Measurements from ENCODE around the gene PRAMEF13. TPM values are rescaled to one million over a fixed set of nuclear protein-coding genes. Genes with fewer than 3 reads are reported as not detected.
"Not testable (repeated sequence)": the region's sequence is repeated elsewhere in the genome, so short reads cannot be mapped to it uniquely, and the experiment has no call there.

PRAMEF13 gene
- not detected in 2 replicates for total RNA-seq

- not testable (repeated sequence) for DNase-seq (ENCODE audit: insufficient read length, low spot score, missing footprints); H3K79me2 ChIP-seq (ENCODE audit: insufficient read depth, low read length); H3K27me3 ChIP-seq (ENCODE audit: insufficient read depth, low read length); H3K36me3 ChIP-seq (ENCODE audit: insufficient read depth, low read length); H3K9me3 ChIP-seq (ENCODE audit: low read depth, low read length); H3K4me1 ChIP-seq (ENCODE audit: insufficient read depth, low read length); H3K27ac ChIP-seq (ENCODE audit: low read depth, low read length); H2AFZ ChIP-seq (ENCODE audit: low read length); H3K4me2 ChIP-seq (ENCODE audit: insufficient read depth, low read length); H4K20me1 ChIP-seq (ENCODE audit: insufficient read depth, low read length); H3K4me3 ChIP-seq (ENCODE audit: insufficient read depth, low read length)
Measured at GRCh38 chr1:13201309-13201708, at the start of gene PRAMEF13. TSS of gene PRAMEF13 (minus strand) at chr1:13201409. CDS start at chr1:13199589, 1,820 bp downstream.

DNA sequence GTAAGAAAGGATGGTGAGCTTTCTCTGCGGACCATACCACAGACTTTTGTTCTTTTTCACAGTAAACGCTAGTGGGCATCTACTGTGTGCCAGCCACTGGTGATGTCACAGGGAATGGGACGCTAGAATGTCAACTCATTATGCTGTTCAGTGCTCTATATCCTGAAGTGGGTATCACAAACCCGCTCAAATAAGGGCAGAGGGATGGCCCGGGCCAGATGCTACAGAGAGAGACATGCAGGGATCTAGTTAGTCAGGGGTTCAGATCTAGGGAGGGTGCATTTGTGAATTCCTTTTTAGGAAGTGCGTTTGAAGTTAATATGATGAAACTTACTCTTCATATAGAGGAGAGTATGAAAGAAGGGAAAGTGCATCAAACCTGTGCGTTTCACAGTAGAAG is 45.9 kb upstream of the PRAMEF13 start:
- H4K20me1 ChIP-seq (ENCODE audit: insufficient read depth, low read length); H3K27ac ChIP-seq (ENCODE audit: low read depth, low read length); H3K79me2 ChIP-seq (ENCODE audit: insufficient read depth, low read length); H3K4me2 ChIP-seq (ENCODE audit: insufficient read depth, low read length); H2AFZ ChIP-seq (ENCODE audit: low read length); H3K27me3 ChIP-seq (ENCODE audit: insufficient read depth, low read length); H3K36me3 ChIP-seq (ENCODE audit: insufficient read depth, low read length); H3K4me3 ChIP-seq (ENCODE audit: insufficient read depth, low read length); H3K4me1 ChIP-seq (ENCODE audit: insufficient read depth, low read length); H3K9me3 ChIP-seq (ENCODE audit: low read depth, low read length); DNase-seq (ENCODE audit: insufficient read length, low spot score, missing footprints): not testable (repeated sequence)

DNA sequence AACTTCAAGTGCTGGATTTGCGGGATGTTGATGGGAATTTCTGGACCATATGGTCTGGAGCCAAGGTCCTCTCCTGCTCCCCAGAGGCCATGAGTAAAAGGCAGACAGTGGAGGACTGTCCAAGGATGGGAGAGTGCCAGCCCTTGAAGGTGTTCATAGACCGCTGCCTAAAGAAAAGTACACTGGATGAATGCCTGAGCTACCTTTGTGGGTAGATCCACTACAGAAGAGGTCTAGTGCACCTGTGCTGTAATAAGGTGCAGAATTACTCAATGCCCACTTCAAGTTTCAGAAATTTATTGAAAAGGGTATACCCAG is 45.3 kb upstream of the PRAMEF13 start:
- H3K4me3 ChIP-seq (ENCODE audit: insufficient read depth, low read length); H4K20me1 ChIP-seq (ENCODE audit: insufficient read depth, low read length); H3K79me2 ChIP-seq (ENCODE audit: insufficient read depth, low read length); H3K4me2 ChIP-seq (ENCODE audit: insufficient read depth, low read length); H2AFZ ChIP-seq (ENCODE audit: low read length); H3K9me3 ChIP-seq (ENCODE audit: low read depth, low read length); H3K27ac ChIP-seq (ENCODE audit: low read depth, low read length); H3K27me3 ChIP-seq (ENCODE audit: insufficient read depth, low read length); H3K4me1 ChIP-seq (ENCODE audit: insufficient read depth, low read length); H3K36me3 ChIP-seq (ENCODE audit: insufficient read depth, low read length); DNase-seq (ENCODE audit: insufficient read length, low spot score, missing footprints): not testable (repeated sequence)

DNA sequence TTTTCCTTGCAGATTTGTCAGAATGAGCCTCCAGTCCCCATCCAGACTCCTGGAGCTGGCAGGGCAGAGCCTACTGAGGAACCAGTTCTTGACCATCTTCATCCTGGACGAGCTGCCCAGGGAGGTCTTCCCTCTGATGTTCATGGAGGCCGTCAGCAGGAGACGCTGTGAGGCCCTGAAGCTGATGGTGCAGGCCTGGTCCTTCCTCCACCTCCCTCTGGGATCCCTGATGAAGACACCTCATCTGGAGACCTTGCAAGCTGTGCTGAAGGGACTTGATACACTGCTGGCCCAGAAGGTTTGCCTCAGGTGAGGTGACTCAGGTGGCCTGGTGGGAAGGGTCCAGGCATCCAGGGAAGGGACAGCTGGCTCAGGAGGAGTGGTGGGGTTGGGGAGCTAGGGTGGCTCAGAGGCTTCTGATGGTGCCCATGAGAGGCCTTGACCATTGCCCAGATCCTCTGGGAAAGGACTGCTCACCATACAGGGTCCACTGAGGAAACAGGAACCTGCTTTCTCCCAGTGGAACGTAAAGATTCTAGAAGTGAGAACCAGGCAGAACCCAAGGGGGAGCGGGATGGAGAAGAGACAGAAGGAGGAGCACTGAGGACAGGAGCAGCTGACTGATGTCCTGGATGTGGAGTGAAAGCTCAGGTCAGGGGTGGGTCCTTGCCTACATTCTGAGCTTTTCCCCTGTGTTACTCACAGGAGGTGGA is 44.8 kb upstream of the PRAMEF13 start:
- H3K27me3 ChIP-seq (ENCODE audit: insufficient read depth, low read length); H3K4me2 ChIP-seq (ENCODE audit: insufficient read depth, low read length); H3K36me3 ChIP-seq (ENCODE audit: insufficient read depth, low read length); H3K79me2 ChIP-seq (ENCODE audit: insufficient read depth, low read length); H4K20me1 ChIP-seq (ENCODE audit: insufficient read depth, low read length); H3K9me3 ChIP-seq (ENCODE audit: low read depth, low read length); H3K4me3 ChIP-seq (ENCODE audit: insufficient read depth, low read length); H2AFZ ChIP-seq (ENCODE audit: low read length); H3K27ac ChIP-seq (ENCODE audit: low read depth, low read length); H3K4me1 ChIP-seq (ENCODE audit: insufficient read depth, low read length); DNase-seq (ENCODE audit: insufficient read length, low spot score, missing footprints): not testable (repeated sequence)

- not testable (repeated sequence) for H3K36me3 ChIP-seq (ENCODE audit: insufficient read depth, low read length); H3K79me2 ChIP-seq (ENCODE audit: insufficient read depth, low read length); H3K4me2 ChIP-seq (ENCODE audit: insufficient read depth, low read length); H3K27me3 ChIP-seq (ENCODE audit: insufficient read depth, low read length); DNase-seq (ENCODE audit: insufficient read length, low spot score, missing footprints); H4K20me1 ChIP-seq (ENCODE audit: insufficient read depth, low read length); H3K4me1 ChIP-seq (ENCODE audit: insufficient read depth, low read length); H3K4me3 ChIP-seq (ENCODE audit: insufficient read depth, low read length); H2AFZ ChIP-seq (ENCODE audit: low read length); H3K27ac ChIP-seq (ENCODE audit: low read depth, low read length); H3K9me3 ChIP-seq (ENCODE audit: low read depth, low read length)
Measured at GRCh38 chr1:13243536-13244263, 42.5 kb upstream of the PRAMEF13 start.

- not testable (repeated sequence) for H3K79me2 ChIP-seq (ENCODE audit: insufficient read depth, low read length); H4K20me1 ChIP-seq (ENCODE audit: insufficient read depth, low read length); H3K27ac ChIP-seq (ENCODE audit: low read depth, low read length); DNase-seq (ENCODE audit: insufficient read length, low spot score, missing footprints); H3K27me3 ChIP-seq (ENCODE audit: insufficient read depth, low read length); H3K4me1 ChIP-seq (ENCODE audit: insufficient read depth, low read length); H2AFZ ChIP-seq (ENCODE audit: low read length); H3K4me3 ChIP-seq (ENCODE audit: insufficient read depth, low read length); H3K4me2 ChIP-seq (ENCODE audit: insufficient read depth, low read length); H3K36me3 ChIP-seq (ENCODE audit: insufficient read depth, low read length); H3K9me3 ChIP-seq (ENCODE audit: low read depth, low read length)
Measured at GRCh38 chr1:13239633-13240032, 38.4 kb upstream of the PRAMEF13 start.

- not testable (repeated sequence) for H2AFZ ChIP-seq (ENCODE audit: low read length); H3K27me3 ChIP-seq (ENCODE audit: insufficient read depth, low read length); H3K4me3 ChIP-seq (ENCODE audit: insufficient read depth, low read length); H3K4me2 ChIP-seq (ENCODE audit: insufficient read depth, low read length); DNase-seq (ENCODE audit: insufficient read length, low spot score, missing footprints); H3K4me1 ChIP-seq (ENCODE audit: insufficient read depth, low read length); H4K20me1 ChIP-seq (ENCODE audit: insufficient read depth, low read length); H3K9me3 ChIP-seq (ENCODE audit: low read depth, low read length); H3K36me3 ChIP-seq (ENCODE audit: insufficient read depth, low read length); H3K27ac ChIP-seq (ENCODE audit: low read depth, low read length); H3K79me2 ChIP-seq (ENCODE audit: insufficient read depth, low read length)
Measured at GRCh38 chr1:13237572-13237971, 36.4 kb upstream of the PRAMEF13 start.

DNA sequence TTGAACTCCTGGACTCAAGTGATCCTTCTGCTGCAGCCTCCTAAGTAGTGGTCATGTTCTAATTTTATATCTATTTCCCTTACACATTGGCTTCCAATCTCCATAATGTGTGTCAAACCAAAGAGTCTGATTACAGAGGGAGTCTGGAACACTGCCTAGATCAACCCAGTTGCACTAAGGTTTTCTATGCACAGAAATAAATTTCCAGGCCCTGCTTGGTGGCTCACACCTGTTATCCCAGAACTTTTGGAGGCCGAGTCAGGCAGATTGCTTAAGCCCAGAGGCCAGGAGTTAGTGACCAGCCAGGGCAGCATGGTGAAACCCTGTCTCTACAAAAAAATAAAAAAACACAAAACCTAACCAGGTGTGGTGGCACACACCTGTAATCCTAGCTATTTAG is 32.8 kb upstream of the PRAMEF13 start:
- not testable (repeated sequence) for H2AFZ ChIP-seq (ENCODE audit: low read length); H3K4me2 ChIP-seq (ENCODE audit: insufficient read depth, low read length); DNase-seq (ENCODE audit: insufficient read length, low spot score, missing footprints); H3K79me2 ChIP-seq (ENCODE audit: insufficient read depth, low read length); H3K4me3 ChIP-seq (ENCODE audit: insufficient read depth, low read length); H3K27me3 ChIP-seq (ENCODE audit: insufficient read depth, low read length); H3K9me3 ChIP-seq (ENCODE audit: low read depth, low read length); H3K4me1 ChIP-seq (ENCODE audit: insufficient read depth, low read length); H4K20me1 ChIP-seq (ENCODE audit: insufficient read depth, low read length); H3K36me3 ChIP-seq (ENCODE audit: insufficient read depth, low read length); H3K27ac ChIP-seq (ENCODE audit: low read depth, low read length)

DNA sequence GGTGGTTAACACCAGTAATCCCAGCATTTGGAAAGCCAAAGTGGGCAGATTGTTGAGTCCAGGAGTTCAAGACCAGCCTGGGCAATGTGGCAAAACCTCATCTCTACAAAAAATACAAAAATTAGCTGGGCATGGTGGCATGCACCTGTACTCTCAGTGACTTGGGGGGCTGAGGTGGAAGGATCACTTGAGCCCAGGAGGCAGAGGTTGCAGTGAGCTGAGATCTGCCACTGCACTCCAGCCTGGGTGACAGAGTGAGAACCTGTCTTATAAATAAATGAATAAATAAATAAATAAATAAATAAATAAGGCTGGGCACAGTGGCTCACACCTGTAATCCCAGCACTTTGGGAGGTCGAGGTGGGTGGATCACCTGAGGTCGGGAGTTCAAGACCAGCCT is 30.8 kb upstream of the PRAMEF13 start:
- not testable (repeated sequence) for H3K4me1 ChIP-seq (ENCODE audit: insufficient read depth, low read length); H3K27ac ChIP-seq (ENCODE audit: low read depth, low read length); H3K4me2 ChIP-seq (ENCODE audit: insufficient read depth, low read length); H3K9me3 ChIP-seq (ENCODE audit: low read depth, low read length); H4K20me1 ChIP-seq (ENCODE audit: insufficient read depth, low read length); H3K27me3 ChIP-seq (ENCODE audit: insufficient read depth, low read length); H2AFZ ChIP-seq (ENCODE audit: low read length); H3K79me2 ChIP-seq (ENCODE audit: insufficient read depth, low read length); H3K4me3 ChIP-seq (ENCODE audit: insufficient read depth, low read length); DNase-seq (ENCODE audit: insufficient read length, low spot score, missing footprints); H3K36me3 ChIP-seq (ENCODE audit: insufficient read depth, low read length)
